Tibial nerve (tissue), 3 donors: Measurements from ENCODE around the gene LMBR1.

Experiments used
- POLR2A ChIP-seq, 2 donors: fragments of 450-650 bp; IDR thresholded peaks; one replicate each; pipeline ENCODE4 v1.6.1; 2017; ENCODE audit warnings: antibody characterized with exemption in 2 of 2, mild to moderate bottlenecking in 2 of 2, moderate library complexity in 2 of 2
- TF ChIP-seq, protein P1 (sequence below), 5 experiments: fragments of 200-600 bp in 3 of 5; fragments of 450-650 bp in 2 of 5; sonication (generic) in 3 of 5; IDR thresholded peaks; one replicate each; pipeline ENCODE4 v1.5.1; 2016 to 2019; ENCODE audit warnings: antibody characterized with exemption in 5 of 5, mild to moderate bottlenecking in 3 of 5, moderate library complexity in 2 of 5

DNA sequence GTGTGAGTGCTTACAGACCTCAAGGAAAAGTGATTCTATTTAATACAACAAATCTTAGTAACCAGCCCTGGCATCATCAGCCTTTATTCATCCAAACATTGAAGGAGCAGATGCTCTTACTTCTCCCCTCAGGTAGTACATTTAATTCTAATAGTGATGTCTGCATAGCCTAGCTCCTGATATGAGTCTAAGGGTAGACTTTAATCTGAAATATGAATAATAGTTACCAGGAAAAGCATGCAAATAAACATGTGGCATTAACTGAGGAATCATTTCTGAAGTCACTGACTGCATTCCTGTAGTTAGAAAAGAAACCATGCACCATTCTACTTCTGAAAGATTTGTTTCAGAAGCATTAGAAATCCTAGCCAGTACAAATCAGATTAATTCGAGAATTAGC is 25.7 kb upstream of the LMBR1 start:
- TF ChIP-seq, protein P1, sequence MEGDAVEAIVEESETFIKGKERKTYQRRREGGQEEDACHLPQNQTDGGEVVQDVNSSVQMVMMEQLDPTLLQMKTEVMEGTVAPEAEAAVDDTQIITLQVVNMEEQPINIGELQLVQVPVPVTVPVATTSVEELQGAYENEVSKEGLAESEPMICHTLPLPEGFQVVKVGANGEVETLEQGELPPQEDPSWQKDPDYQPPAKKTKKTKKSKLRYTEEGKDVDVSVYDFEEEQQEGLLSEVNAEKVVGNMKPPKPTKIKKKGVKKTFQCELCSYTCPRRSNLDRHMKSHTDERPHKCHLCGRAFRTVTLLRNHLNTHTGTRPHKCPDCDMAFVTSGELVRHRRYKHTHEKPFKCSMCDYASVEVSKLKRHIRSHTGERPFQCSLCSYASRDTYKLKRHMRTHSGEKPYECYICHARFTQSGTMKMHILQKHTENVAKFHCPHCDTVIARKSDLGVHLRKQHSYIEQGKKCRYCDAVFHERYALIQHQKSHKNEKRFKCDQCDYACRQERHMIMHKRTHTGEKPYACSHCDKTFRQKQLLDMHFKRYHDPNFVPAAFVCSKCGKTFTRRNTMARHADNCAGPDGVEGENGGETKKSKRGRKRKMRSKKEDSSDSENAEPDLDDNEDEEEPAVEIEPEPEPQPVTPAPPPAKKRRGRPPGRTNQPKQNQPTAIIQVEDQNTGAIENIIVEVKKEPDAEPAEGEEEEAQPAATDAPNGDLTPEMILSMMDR (IDR thresholded peaks at IDR 0.05): no peak
- TF ChIP-seq POLR2A (IDR thresholded peaks at IDR 0.05): no peak
